Fibroblast of skin of left biceps (primary cell): ENCODE data around the gene SLC9A8.

ENCODE experiments used
- DNase-seq, 2 experiments: peaks; one replicate each; pipeline ENCODE4 v3.0.0-alpha.2; 2013; ENCODE audit warnings: low read depth in 2 of 2

SLC9A8 gene

DNA sequence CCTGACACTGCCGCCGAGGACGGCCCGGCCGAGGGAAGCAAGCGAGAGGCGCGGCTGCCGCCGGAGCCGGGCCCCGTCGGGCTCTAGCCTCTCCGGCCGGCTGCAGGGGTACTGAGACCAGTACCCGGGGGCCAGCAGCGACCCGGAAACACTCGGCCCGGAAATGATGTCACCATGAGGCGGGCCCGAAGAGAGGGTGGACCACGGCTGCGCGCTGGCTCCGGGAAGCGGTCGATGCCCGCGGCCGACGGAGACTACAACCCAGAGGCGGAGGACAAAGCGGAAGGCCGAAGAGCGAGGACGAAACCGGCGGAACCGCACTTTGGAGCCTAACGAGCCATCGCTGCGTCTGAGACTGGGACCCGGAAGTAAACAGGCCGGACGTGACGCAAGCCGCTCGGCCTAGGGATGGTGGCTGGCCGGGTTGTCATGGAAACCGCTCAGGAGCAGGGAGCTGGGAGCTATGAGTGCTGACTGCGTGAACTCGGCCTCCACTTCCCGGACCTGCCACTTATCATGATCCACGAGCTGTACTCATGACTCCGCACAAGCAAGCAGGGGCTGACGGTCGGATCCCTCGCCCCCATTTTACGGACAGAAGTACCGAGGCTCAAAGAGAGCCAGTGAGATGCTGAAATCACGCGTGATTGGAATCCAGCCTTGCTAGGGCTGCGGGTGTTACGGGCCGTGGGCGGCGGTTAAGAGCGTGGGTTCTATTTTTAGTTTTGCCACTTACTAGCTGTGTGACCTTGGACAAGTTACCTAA, 102.9 kb downstream of the SLC9A8 start, which contains the start of gene SPATA2:
TSS of gene SPATA2 (minus strand) at position 150 of the 766 bp plus-strand sequence. CDS start 7,039 bp downstream, outside the sequence.
- peak; percentile 83 to 85 for DNase-seq

GRCh38 chr20:49916146-49917002, 103.7 kb downstream of the SLC9A8 start:
- DNase-seq, result no peak

- no peak for DNase-seq
Observed at GRCh38 chr20:49918446-49918845, 105.8 kb downstream of the SLC9A8 start.

DNA sequence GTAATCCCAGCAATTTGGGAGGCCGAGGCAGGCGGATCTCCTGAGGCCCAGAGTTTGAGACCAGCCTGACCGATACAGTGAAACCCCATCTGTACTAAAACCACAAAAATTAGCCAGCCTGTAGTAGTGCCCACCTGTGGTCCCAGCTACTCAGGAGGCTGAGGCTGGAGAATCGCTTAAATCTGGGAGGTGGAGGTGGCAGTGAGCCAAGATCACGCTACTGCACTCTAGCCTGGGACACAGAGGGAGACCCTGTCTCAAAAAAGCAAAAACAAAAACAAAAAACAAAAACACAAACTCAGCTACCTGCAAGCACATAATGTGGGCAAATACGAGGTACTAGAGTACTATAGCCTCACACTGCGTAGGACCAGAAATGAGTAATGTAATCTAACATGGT, 106.4 kb downstream of the SLC9A8 start:
- DNase-seq, result no peak

DNA sequence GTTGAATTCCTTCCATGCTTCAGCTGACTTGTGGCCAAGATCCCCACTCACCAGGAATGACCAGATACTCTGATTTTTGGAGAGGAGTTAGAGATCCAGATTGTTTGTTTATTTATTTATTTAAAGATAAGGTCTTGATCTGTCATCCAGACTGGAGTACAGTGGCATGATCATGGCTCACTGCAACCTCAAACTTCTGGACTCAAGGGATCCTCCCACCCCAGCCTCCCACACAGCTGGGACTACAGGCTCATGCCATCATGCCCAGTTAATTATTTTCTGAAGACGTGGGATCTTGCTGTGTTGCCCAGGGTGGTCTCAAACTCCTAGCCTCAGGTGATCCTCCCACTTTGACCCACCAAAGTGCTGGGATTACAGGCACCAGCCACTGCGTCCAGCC, 106.8 kb downstream of the SLC9A8 start:
- no peak for DNase-seq

DNA sequence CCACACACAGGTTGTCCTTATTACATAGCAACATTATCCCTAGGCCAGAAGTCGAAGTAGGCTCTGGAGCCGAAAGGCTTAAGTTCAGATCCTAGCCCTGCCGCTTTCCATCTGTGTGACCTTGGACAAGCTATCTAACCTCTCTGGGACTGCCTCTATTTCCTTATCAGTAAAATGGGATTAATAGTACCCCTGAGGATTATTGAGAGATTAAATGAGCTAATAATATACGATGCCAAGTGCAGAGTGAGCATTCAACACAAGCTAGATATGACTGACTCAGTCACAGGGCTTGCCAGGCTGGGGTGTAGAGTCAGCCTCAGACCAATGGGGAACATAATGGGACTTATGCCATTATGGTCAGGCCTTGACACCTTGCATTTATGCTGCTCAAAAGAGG, 111.6 kb downstream of the SLC9A8 start:
- no peak for DNase-seq

GRCh38 chr20:49925901-49926454, 113.3 kb downstream of the SLC9A8 start:
- no peak for DNase-seq

GRCh38 chr20:49928411-49929141, 115.9 kb downstream of the SLC9A8 start:
- DNase-seq, result peak; percentile 53

GRCh38 chr20:49929142-49929494, 116.5 kb downstream of the SLC9A8 start:
- DNase-seq, result no peak

GRCh38 chr20:49935746-49936152, 123.1 kb downstream of the SLC9A8 start:
- no peak for DNase-seq

- DNase-seq, result peak; percentile 76 to 77
Observed at GRCh38 chr20:49936153-49937026, 123.8 kb downstream of the SLC9A8 start, which contains the start of gene RNF114. TSS of gene RNF114 (plus strand) at chr20:49936397. CDS start at chr20:49936413, 16 bp downstream.

- no peak for DNase-seq
Observed at GRCh38 chr20:49937027-49937929, 124.7 kb downstream of the SLC9A8 start.

DNA sequence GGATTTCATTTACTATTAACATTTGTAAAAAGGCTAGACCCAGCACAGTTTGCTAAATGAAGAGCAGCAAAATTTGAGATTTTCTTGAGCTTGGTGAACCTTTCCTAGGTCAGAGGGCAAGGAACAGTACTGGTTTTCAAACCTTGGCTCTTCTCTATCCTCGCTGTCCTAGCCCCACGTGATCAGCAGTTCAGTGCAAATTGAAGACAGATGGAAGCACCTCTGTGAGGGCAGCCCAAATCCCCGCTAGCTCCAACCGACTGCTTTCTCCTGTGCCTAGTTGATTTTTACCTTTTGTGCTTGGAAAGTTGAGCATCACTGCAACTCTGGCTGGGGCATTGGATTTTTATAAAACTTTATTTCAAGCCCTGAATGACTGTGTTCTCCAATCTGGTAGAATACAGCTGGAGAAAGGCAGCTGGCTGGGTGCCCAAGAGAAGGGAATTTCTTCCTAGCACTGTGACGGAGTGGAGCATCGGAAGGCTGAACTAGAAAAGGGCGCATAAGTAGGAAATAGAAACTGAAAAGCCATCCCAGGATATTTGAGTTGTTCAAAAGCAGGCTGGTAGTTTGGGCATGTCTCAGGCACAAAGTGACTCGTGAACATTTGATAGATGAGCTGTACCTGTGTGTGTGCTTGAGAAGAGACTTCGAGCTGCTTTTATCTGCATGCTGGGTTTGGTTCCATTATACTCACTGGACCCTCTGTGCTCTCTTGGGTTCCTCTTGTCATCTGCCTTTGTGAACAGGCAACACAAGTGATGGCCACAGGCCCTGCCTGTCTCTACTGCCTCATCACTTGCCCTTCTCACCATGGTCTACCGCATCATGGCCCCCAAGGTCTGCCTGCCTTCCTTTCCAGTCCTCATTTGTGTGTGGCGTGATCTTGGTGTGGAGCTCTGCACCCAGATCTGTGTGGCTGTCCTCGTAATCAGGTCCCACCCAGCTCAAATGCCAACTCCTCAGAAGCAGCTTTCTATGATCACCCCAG, 125.8 kb downstream of the SLC9A8 start:
- peak; percentile 43 to 46 for DNase-seq

DNA sequence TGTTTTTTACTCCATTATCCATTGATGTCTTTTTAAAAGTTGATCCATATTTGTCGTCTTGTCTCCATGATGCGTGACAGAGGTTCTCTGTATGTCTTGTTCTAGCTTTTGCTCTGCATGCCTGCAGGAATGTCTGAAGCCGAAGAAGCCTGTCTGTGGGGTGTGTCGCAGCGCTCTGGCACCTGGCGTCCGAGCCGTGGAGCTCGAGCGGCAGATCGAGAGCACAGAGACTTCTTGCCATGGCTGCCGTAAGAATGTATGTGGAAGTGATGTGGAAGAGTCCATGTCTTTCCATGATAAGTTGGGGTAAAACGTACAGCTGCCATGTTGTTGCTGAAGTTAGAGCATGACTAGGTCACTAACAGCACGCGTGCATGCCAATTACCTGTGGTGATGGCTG, 128.8 kb downstream of the SLC9A8 start:
- DNase-seq, result no peak
